ENCODE results near the gene SEC24D. TPM values are rescaled to one million over a fixed set of nuclear protein-coding genes. Genes with fewer than 3 reads are reported as not detected.

SEC24D gene
- total RNA-seq, 1 experiment from 2014 or later = 35.8 TPM

DNA sequence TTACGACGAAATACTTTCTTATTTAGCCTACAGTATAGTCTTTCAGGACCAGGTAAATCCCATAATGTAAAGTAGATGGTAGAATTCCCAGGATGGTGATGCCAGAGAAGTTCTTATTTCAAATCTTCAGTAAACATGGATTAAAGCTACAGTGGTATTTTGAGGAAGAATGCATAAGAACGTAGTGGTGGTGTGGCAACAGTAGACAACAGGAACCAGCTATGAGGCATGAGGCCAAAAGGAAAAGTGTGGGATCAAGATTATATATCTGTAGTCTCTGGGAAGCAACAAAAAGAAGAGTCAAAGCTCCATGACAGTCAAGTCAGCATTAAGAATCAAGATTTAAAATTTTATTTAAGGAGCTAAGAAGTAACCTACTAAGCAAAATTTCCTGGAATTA is 90.6 kb downstream of the SEC24D start:
- H3K27ac ChIP-seq (ENCODE audit: low read depth, low read length, poor library complexity, severe bottlenecking) = no peak overlapping the region
- no peaks in the 10 kb centered on the region for H3K9me3 ChIP-seq (ENCODE audit: low read depth, low read length, poor library complexity, severe bottlenecking)
- CTCF ChIA-PET = interaction anchor here (0.6 kb wide), 1 partner anchor 223 kb away, joined by 5 read pairs; no protein-coding TSS in a partner anchor
- H3K36me3 ChIP-seq (ENCODE audit: insufficient read depth, low read length, poor library complexity, severe bottlenecking) = peaks cover 9% of the 10 kb centered on the region
- intact Hi-C loops (cut with micrococcal nuclease; ENCODE audit: unreplicated experiment) = loop anchor here (10.0 kb wide), 1 partner anchor 539 kb away; no protein-coding TSS in a partner anchor
- DNase-seq (ENCODE audit: low spot score) = no peak
- H3K4me1 ChIP-seq (ENCODE audit: insufficient read depth, low read length, poor library complexity, severe bottlenecking) = no peaks in the 10 kb centered on the region
- no TSS peak for BruUV-seq (replicated peaks)
- POLR2A ChIA-PET (ENCODE audit: low non-redundant PET) = no interaction called here
- no peaks in the 10 kb centered on the region for H3K27me3 ChIP-seq (replicated peaks; ENCODE audit: insufficient read depth, low read depth, low read length, poor library complexity)
- TF ChIP-seq, protein P1, sequence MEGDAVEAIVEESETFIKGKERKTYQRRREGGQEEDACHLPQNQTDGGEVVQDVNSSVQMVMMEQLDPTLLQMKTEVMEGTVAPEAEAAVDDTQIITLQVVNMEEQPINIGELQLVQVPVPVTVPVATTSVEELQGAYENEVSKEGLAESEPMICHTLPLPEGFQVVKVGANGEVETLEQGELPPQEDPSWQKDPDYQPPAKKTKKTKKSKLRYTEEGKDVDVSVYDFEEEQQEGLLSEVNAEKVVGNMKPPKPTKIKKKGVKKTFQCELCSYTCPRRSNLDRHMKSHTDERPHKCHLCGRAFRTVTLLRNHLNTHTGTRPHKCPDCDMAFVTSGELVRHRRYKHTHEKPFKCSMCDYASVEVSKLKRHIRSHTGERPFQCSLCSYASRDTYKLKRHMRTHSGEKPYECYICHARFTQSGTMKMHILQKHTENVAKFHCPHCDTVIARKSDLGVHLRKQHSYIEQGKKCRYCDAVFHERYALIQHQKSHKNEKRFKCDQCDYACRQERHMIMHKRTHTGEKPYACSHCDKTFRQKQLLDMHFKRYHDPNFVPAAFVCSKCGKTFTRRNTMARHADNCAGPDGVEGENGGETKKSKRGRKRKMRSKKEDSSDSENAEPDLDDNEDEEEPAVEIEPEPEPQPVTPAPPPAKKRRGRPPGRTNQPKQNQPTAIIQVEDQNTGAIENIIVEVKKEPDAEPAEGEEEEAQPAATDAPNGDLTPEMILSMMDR (conservative IDR thresholded peaks at IDR 0.05; ENCODE audit: low read depth, low read length) = no peak
- TF ChIP-seq EZH2 (IDR thresholded peaks at IDR 0.05; ENCODE audit: borderline replicate concordance, low read depth, low read length, poor library complexity, severe bottlenecking) = no peak
- no peak overlapping the region for H3K4me3 ChIP-seq (ENCODE audit: low read depth, low read length, poor library complexity, severe bottlenecking)

DNA sequence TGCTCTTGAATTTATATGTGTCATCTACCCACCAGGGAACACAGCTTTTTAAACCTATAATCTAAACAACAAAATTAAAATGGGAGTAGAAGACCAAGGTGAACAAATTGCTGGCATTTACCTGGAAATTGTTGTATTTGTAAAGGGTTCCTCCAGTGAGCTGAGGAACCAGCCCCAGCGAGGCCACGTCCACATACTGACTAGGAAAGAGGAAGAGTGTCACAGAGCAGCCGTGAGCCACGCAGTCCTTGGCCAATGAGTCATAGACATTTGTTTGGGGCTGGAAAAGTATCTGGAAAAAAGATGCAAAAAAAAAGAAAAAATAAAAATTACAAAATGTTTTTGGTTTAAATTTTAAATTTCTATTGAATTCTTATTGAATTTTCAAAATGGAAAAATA is 92.1 kb downstream of the SEC24D start:
- ChIA-PET POLR2A (ENCODE audit: low non-redundant PET) (no interaction called here), CTCF (no interaction called here)

DNA sequence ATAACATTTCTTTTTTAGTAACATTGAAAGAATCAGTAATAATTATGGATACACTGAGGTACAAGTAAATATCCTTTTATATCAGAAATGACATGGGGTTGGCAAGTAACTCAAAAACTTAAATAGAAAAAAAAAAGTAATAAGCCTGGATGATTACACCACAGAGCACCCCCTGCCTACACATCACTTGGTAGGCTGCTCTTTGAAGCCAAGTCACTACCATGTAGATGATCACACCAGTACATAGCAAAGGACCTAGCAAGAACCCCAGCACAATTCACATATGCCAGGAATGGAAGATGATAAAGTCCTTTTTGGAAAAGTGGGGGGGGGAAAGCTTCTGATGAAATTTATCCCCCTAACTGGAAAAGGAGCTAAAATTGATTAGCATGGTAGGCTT is 93.9 kb downstream of the SEC24D start:
- Histone ChIP-seq H3K27ac (ENCODE audit: low read depth, low read length, poor library complexity, severe bottlenecking) (no peak overlapping the region), H3K27me3 (replicated peaks; ENCODE audit: insufficient read depth, low read depth, low read length, poor library complexity) (no peaks in the 10 kb centered on the region), H3K4me1 (ENCODE audit: insufficient read depth, low read length, poor library complexity, severe bottlenecking) (no peaks in the 10 kb centered on the region), H3K9me3 (ENCODE audit: low read depth, low read length, poor library complexity, severe bottlenecking) (no peaks in the 10 kb centered on the region), H3K4me3 (ENCODE audit: low read depth, low read length, poor library complexity, severe bottlenecking) (no peak overlapping the region), H3K36me3 (ENCODE audit: insufficient read depth, low read length, poor library complexity, severe bottlenecking) (peaks cover 23% of the 10 kb centered on the region)
- TF ChIP-seq EZH2 (IDR thresholded peaks at IDR 0.05; ENCODE audit: borderline replicate concordance, low read depth, low read length, poor library complexity, severe bottlenecking) = no peak
- TF ChIP-seq, protein P1 (conservative IDR thresholded peaks at IDR 0.05; ENCODE audit: low read depth, low read length) = no peak
- DNase-seq (ENCODE audit: low spot score) = no peak
- intact Hi-C loops (cut with micrococcal nuclease; ENCODE audit: unreplicated experiment) = loop anchor here (10.0 kb wide), 1 partner anchor 543 kb away; no protein-coding TSS in a partner anchor
- ChIA-PET CTCF (no interaction called here), POLR2A (ENCODE audit: low non-redundant PET) (no interaction called here)
- no TSS peak for BruUV-seq (replicated peaks)

More for the DNA sequence above, 92.1 kb downstream of the SEC24D start:
- H3K27me3 ChIP-seq (replicated peaks; ENCODE audit: insufficient read depth, low read depth, low read length, poor library complexity) = no peaks in the 10 kb centered on the region
- H3K9me3 ChIP-seq (ENCODE audit: low read depth, low read length, poor library complexity, severe bottlenecking) = no peaks in the 10 kb centered on the region
- H3K4me3 ChIP-seq (ENCODE audit: low read depth, low read length, poor library complexity, severe bottlenecking) = no peak overlapping the region
- peaks cover 18% of the 10 kb centered on the region for H3K36me3 ChIP-seq (ENCODE audit: insufficient read depth, low read length, poor library complexity, severe bottlenecking)
- no peak for DNase-seq (ENCODE audit: low spot score)
- TF ChIP-seq, protein P1 (conservative IDR thresholded peaks at IDR 0.05; ENCODE audit: low read depth, low read length) = no peak
- TF ChIP-seq EZH2 (IDR thresholded peaks at IDR 0.05; ENCODE audit: borderline replicate concordance, low read depth, low read length, poor library complexity, severe bottlenecking) = no peak
- intact Hi-C loops (cut with micrococcal nuclease; ENCODE audit: unreplicated experiment) = loop anchor here (10.0 kb wide), 1 partner anchor 541 kb away; no protein-coding TSS in a partner anchor
- H3K27ac ChIP-seq (ENCODE audit: low read depth, low read length, poor library complexity, severe bottlenecking) = no peak overlapping the region
- H3K4me1 ChIP-seq (ENCODE audit: insufficient read depth, low read length, poor library complexity, severe bottlenecking) = no peaks in the 10 kb centered on the region
- no TSS peak for BruUV-seq (replicated peaks)

Measured in A673 (cell line).